HepG2 (cell line): ENCODE measurements around the gene STK11. TPM values are rescaled to one million over a fixed set of nuclear protein-coding genes. Genes with fewer than 3 reads are reported as not detected.

Experiments
- ATAC-seq: fragments of 200-7000 bp; cut with Tn5 transposase; 3 replicates; pipeline ENCODE4 v1.9.1; 2020; ENCODE audit warnings: mild to moderate bottlenecking, moderate library complexity
- BruUV-seq: library from RNA; stranded (reverse); fragments of 400-500 nt; replicated peaks from 2 replicates; lab custom pipeline; 2021; lab: Mats Ljungman, UMichigan
- CTCF ChIA-PET: fragments of 300-600 bp; formaldehyde crosslinking; extraction: SDS; loops from one replicate; lab custom pipeline; 2021; ENCODE audit warnings: low total read pairs, inconsistent platforms, low intra/inter-chr PET ratio; lab: Yijun Ruan, JAX
- POLR2A ChIA-PET: fragments of 350-600 bp; sonication (Branson Sonifier 250); formaldehyde crosslinking; loops from one replicate; lab custom pipeline; 2020; ENCODE audit warnings: antibody characterized with exemption, inconsistent platforms; lab: Yijun Ruan, JAX
- DNase-seq: peaks from one replicate; pipeline ENCODE4 v3.0.0-alpha.2; 2015; ENCODE audit warnings: low spot score
- FAIRE-seq: peaks from 3 replicates; lab custom pipeline; 2011; peaks lifted over from hg19 to GRCh38; lab: Jason Lieb, UNC
- H2AFZ ChIP-seq: one replicate; pipeline ENCODE4 v1.6.1; 2011; ENCODE audit warnings: low read length, inconsistent platforms
- H3K27ac ChIP-seq: fragments of 300-600 bp; 3 replicates; pipeline ENCODE4 v1.8.0; 2011; ENCODE audit warnings: mixed run types, mild to moderate bottlenecking, mixed read lengths, low read length, inconsistent platforms; ENCODE audit not compliant: insufficient read depth; ENCODE audit errors: extremely low read length
- H3K27me3 ChIP-seq, 2 experiments: fragments of 200-600 bp in 1 of 2; 2 replicates in 1 of 2; 3 replicates in 1 of 2; pipeline versions ENCODE4 v1.6.0 to v1.8.0; 2011; ENCODE audit warnings: low read length in 2 of 2, mild to moderate bottlenecking in 2 of 2, moderate library complexity in 2 of 2, inconsistent platforms in 1 of 2; ENCODE audit not compliant: insufficient read depth in 2 of 2, control insufficient read depth in 1 of 2
- H3K36me3 ChIP-seq, 2 experiments: fragments of 200-600 bp in 1 of 2; replicated peaks in 1 of 2; 2 replicates in 1 of 2; 3 replicates in 1 of 2; pipeline versions ENCODE4 v1.5.1 to v1.8.0; 2011; ENCODE audit warnings: low read length in 2 of 2, inconsistent platforms in 1 of 2; ENCODE audit not compliant: insufficient read depth in 2 of 2, control insufficient read depth in 1 of 2
- H3K4me1 ChIP-seq: 2 replicates; pipeline ENCODE4 v1.5.1; 2012; ENCODE audit warnings: low read length, inconsistent platforms; ENCODE audit not compliant: insufficient read depth
- H3K4me2 ChIP-seq: 2 replicates; pipeline ENCODE4 v1.6.0; 2011; ENCODE audit warnings: low read depth, low read length, inconsistent platforms
- H3K4me3 ChIP-seq, 3 experiments: fragments of 200-600 bp in 1 of 3; sonication (generic), shearing (Covaris generic) in 1 of 3; replicated peaks in 1 of 3; 2 replicates each; pipeline ENCODE4 v1.5.1; 2011 to 2016; ENCODE audit warnings: low read length in 3 of 3, inconsistent platforms in 2 of 3, low read depth in 2 of 3, mild to moderate bottlenecking in 2 of 3, control low read depth in 1 of 3, mixed read lengths in 1 of 3; ENCODE audit not compliant: insufficient read depth in 1 of 3
- H3K79me2 ChIP-seq: one replicate; pipeline ENCODE4 v1.6.1; 2011; ENCODE audit warnings: low read length, inconsistent platforms; ENCODE audit not compliant: insufficient read depth
- H3K9ac ChIP-seq: 2 replicates; pipeline ENCODE4 v1.6.0; 2011; ENCODE audit warnings: mild to moderate bottlenecking, low read depth, low read length, inconsistent platforms; ENCODE audit not compliant: insufficient read depth
- H3K9me3 ChIP-seq: 2 replicates; pipeline ENCODE4 v1.5.1; 2012; ENCODE audit warnings: mild to moderate bottlenecking, low read length
- H4K20me1 ChIP-seq: 2 replicates; pipeline ENCODE4 v1.6.0; 2011; ENCODE audit warnings: inconsistent platforms, mild to moderate bottlenecking, low read length, moderate library complexity; ENCODE audit not compliant: insufficient read depth
- FOSL2 ChIP-seq: sonication (generic); formaldehyde crosslinking; IDR thresholded peaks from 2 replicates; pipeline ENCODE4 v1.4.0; 2020; ENCODE audit warnings: missing genetic modification reagents
- FOXA3 ChIP-seq: IDR thresholded peaks from 2 replicates; pipeline ENCODE4 v1.6.1; 2016; ENCODE audit warnings: missing genetic modification reagents, missing compliant biosample characterization
- GABPA ChIP-seq, 2 experiments: IDR thresholded peaks; 2 replicates each; pipeline ENCODE4 v1.6.1; 2011 to 2016; ENCODE audit warnings: low read depth in 2 of 2, low read length in 1 of 2, missing biosample characterization in 1 of 2, missing genetic modification characterization in 1 of 2
- HOXA3 ChIP-seq: sonication (generic); formaldehyde crosslinking; IDR thresholded peaks from 2 replicates; pipeline ENCODE4 v1.5.0; 2020; ENCODE audit warnings: missing genetic modification reagents
- KDM3A ChIP-seq: IDR thresholded peaks from 2 replicates; pipeline ENCODE4 v1.6.1; 2018; ENCODE audit warnings: low read depth, missing compliant biosample characterization
- KLF6 ChIP-seq: IDR thresholded peaks from 2 replicates; pipeline ENCODE4 v1.8.0; 2016; ENCODE audit warnings: missing biosample characterization, missing genetic modification reagents
- LCORL ChIP-seq, 2 experiments: fragments of 450-650 bp in 1 of 2; sonication (generic) in 1 of 2; formaldehyde crosslinking in 1 of 2; IDR thresholded peaks; 2 replicates each; pipeline versions ENCODE4 v1.5.0 to v1.6.1; 2017 to 2020; ENCODE audit warnings: antibody characterized with exemption in 1 of 2, missing genetic modification reagents in 1 of 2
- PHF21A ChIP-seq: sonication (generic); formaldehyde crosslinking; IDR thresholded peaks from 2 replicates; pipeline ENCODE4 v1.5.0; 2020; ENCODE audit warnings: mild to moderate bottlenecking, missing genetic modification reagents
- POLR2A ChIP-seq, 2 experiments: IDR thresholded peaks; 2 replicates each; pipeline ENCODE4 v1.6.1; 2011; ENCODE audit warnings: low read depth in 2 of 2, low read length in 2 of 2, mild to moderate bottlenecking in 1 of 2, moderate library complexity in 1 of 2; ENCODE audit not compliant: insufficient read depth in 1 of 2
- SALL2 ChIP-seq: sonication (generic); formaldehyde crosslinking; IDR thresholded peaks from 2 replicates; pipeline ENCODE4 v1.8.1; 2023; ENCODE audit warnings: mild to moderate bottlenecking, missing genetic modification reagents, inconsistent platforms
- SIX4 ChIP-seq: sonication (generic); formaldehyde crosslinking; IDR thresholded peaks from 2 replicates; pipeline ENCODE4 v1.4.0; 2020; ENCODE audit warnings: missing genetic modification reagents
- SP4 ChIP-seq: sonication (generic); formaldehyde crosslinking; IDR thresholded peaks from 2 replicates; pipeline ENCODE4 v1.8.1; 2023; ENCODE audit warnings: mild to moderate bottlenecking, missing genetic modification reagents
- TCF12 ChIP-seq, 2 experiments: fragments of 450-650 bp in 1 of 2; sonication (generic) in 1 of 2; formaldehyde crosslinking in 1 of 2; IDR thresholded peaks; 2 replicates each; pipeline versions ENCODE4 v1.6.1 to v1.8.0; 2017 to 2022; ENCODE audit warnings: antibody characterized with exemption in 1 of 2, mild to moderate bottlenecking in 1 of 2, missing genetic modification reagents in 1 of 2, moderate library complexity in 1 of 2
- THAP11 ChIP-seq: IDR thresholded peaks from 2 replicates; pipeline ENCODE4 v1.6.1; 2016; ENCODE audit warnings: missing biosample characterization, missing genetic modification reagents
- TMF1 ChIP-seq: sonication (generic); formaldehyde crosslinking; IDR thresholded peaks from 2 replicates; pipeline ENCODE4 v1.8.1; 2022; ENCODE audit warnings: low read depth, missing genetic modification reagents
- TSC22D2 ChIP-seq: sonication (generic); formaldehyde crosslinking; IDR thresholded peaks from 2 replicates; pipeline ENCODE4 v1.5.1; 2020; ENCODE audit warnings: missing genetic modification reagents, mild to moderate bottlenecking, borderline replicate concordance
- YEATS2 ChIP-seq: sonication (generic); formaldehyde crosslinking; IDR thresholded peaks from 2 replicates; pipeline ENCODE4 v1.4.0; 2020; ENCODE audit warnings: missing genetic modification reagents, borderline replicate concordance
- ZFP62 ChIP-seq: sonication (generic); formaldehyde crosslinking; IDR thresholded peaks from 2 replicates; pipeline ENCODE4 v1.4.0; 2020; ENCODE audit warnings: missing genetic modification reagents
- ZMAT3 ChIP-seq: sonication (generic); formaldehyde crosslinking; conservative IDR thresholded peaks from 2 replicates; pipeline ENCODE4 v1.7.0; 2021; ENCODE audit warnings: missing genetic modification reagents
- ZNF121 ChIP-seq: sonication (generic); formaldehyde crosslinking; IDR thresholded peaks from 2 replicates; pipeline ENCODE4 v1.5.0; 2020; ENCODE audit warnings: mild to moderate bottlenecking, missing genetic modification reagents
- ZNF282 ChIP-seq: fragments of 450-650 bp; IDR thresholded peaks from 2 replicates; pipeline ENCODE4 v1.6.1; 2018; ENCODE audit not compliant: partially characterized antibody
- ZNF331 ChIP-seq: sonication (generic); formaldehyde crosslinking; IDR thresholded peaks from 2 replicates; pipeline ENCODE4 v1.4.0; 2020; ENCODE audit warnings: missing genetic modification reagents
- ZNF547 ChIP-seq: sonication (generic); formaldehyde crosslinking; IDR thresholded peaks from 2 replicates; pipeline ENCODE4 v1.5.1; 2020; ENCODE audit warnings: mild to moderate bottlenecking, missing genetic modification reagents
- ZNF629 ChIP-seq: sonication (generic); formaldehyde crosslinking; conservative IDR thresholded peaks from 2 replicates; pipeline ENCODE4 v1.5.0; 2020; ENCODE audit warnings: missing genetic modification reagents
- ZNF775 ChIP-seq: sonication (generic); formaldehyde crosslinking; IDR thresholded peaks from 2 replicates; pipeline ENCODE4 v1.4.0; 2020; ENCODE audit warnings: missing genetic modification reagents, mild to moderate bottlenecking, moderate library complexity, borderline replicate concordance
- WGBS: methylation state at CpG from one replicate; pipeline ENCODE4 v1.1.6; 2017; ENCODE audit warnings: low lambda C conversion rate; 5-methylcytosine and 5-hydroxymethylcytosine counted together
- in situ Hi-C: cut with HindIII; loops from 2 replicates; pipeline ENCODE4 v1.10.0; 2017; ENCODE audit warnings: low pct_unique_long_range_greater_than_20kb; ENCODE audit not compliant: extremely low pct_ligation_motif_present
- intact Hi-C: fragments of 100-400 bp; cut with micrococcal nuclease; formaldehyde crosslinking; loops from one replicate; pipeline ENCODE4 v1.10.0; 2022; ENCODE audit not compliant: unreplicated experiment
- polyA plus RNA-seq, 8 experiments: library from polyadenylated mRNA; depleted of rRNA in 3 of 8; stranded (reverse) in 7 of 8; unstranded in 1 of 8; fragments of >200 nt; fragmentation: Illumina TruSeq in 4 of 8; extraction: Trizol in 4 of 8; gene quantifications; 2 replicates each; pipeline versions ENCODE4 v1.2.1 to v1.2.3, GENCODE V29; 2011 to 2016; ENCODE audit warnings: low read depth in 4 of 8, missing spikeins in 1 of 8, mixed read lengths in 1 of 8; ENCODE audit not compliant: insufficient read depth in 1 of 8
- total RNA-seq, 5 experiments: library from RNA; depleted of rRNA; stranded (reverse); fragments of >200 nt; fragmentation: Illumina TruSeq; extraction: Trizol; gene quantifications; 2 replicates each; pipeline ENCODE4 v1.2.3, GENCODE V29; 2016; ENCODE audit warnings: low read depth in 1 of 5
- TF ChIP-seq, protein P1 (sequence below): IDR thresholded peaks from 2 replicates; pipeline ENCODE4 v1.6.1; 2016; ENCODE audit warnings: missing compliant biosample characterization, missing genetic modification reagents, borderline replicate concordance

Gene STK11
- total and polyA plus RNA-seq, 2 of the 13 experiments (the other 11 are each of a cell fraction or from before 2014, with no cell fraction given) = 27.5 to 43.6 TPM

DNA sequence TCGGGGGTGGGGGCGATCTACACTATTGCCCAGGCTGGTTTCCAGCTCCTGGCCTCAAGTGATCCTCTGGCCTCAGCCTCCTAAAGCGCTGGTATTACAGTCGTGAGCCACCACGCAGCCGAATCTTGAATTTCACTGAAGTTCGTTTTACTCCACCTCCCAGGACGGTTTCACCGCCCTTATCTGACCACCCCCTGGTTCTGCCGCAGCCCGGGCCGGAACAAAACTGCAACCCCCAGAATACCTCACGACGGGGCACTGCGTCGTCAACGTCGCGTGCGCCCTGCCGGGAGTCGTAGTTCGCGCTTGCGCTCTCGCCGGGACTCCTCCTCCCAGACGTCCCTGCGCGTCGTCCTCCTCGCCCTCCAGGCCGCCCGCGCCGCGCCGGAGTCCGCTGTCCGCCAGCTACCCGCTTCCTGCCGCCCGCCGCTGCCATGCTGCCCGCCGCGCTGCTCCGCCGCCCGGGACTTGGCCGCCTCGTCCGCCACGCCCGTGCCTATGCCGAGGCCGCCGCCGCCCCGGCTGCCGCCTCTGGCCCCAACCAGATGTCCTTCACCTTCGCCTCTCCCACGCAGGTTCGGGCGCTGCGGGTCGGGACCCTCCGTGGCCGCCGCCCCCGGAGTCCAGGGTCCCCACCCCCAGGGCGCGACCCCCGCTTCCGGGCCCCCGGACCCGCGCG lies 36.0 kb downstream of the STK11 start, which contains the start of gene ATP5F1D:
Gene ATP5F1D, plus strand, starts transcription at position 335 of the 679 bp plus-strand sequence. Its CDS starts 100 bp downstream, at position 435.
- Histone ChIP-seq H3K9ac (peak within 1 kb of the TSS; percentile 88), H3K4me1 (peaks cover 67% of the 10 kb centered on the region), H3K36me3 (no peaks in the 10 kb centered on the region), H3K4me3 (peak within 1 kb of the TSS; percentile 80 to 93 (median 90)), H3K9me3 (no peaks in the 10 kb centered on the region), H4K20me1 (no peaks in the 10 kb centered on the region), H3K4me2 (peak within 1 kb of the TSS; percentile 81), H2AFZ (no peak within 1 kb of the TSS), H3K27ac (peak within 1 kb of the TSS; percentile 96), H3K79me2 (peaks cover 22% of the 10 kb centered on the region), H3K27me3 (no peaks in the 10 kb centered on the region)
- ATAC-seq (peak; percentile 26), FAIRE-seq (peak; percentile 91), DNase-seq (peak; percentile 88)
- WGBS = under 1% methylated on average over 29 of the region's 79 CpGs
- ChIA-PET POLR2A (interaction anchor here (0.6 to 10.1 kb wide), 8 partner anchors 9 to 570 kb away, joined by 3 to 469 read pairs (median 4); partner anchors contain the start of gene CIRBP), CTCF (interaction anchor here (2.2 kb wide), 1 partner anchor 20 kb away, joined by 17 read pairs; no protein-coding TSS in a partner anchor)
- no TSS peak for BruUV-seq
- intact Hi-C loops (no loop called here), in situ Hi-C loops (loop anchor here (5.0 kb wide), 1 partner anchor 36 kb away; the partner anchor contains the start of gene FAM174C)
- TF ChIP-seq PHF21A (CRISPR knock-in tag) = peak; percentile 62; the same call in 1 of the 2 replicates
- TF ChIP-seq ZNF121 (CRISPR knock-in tag) = no peak
- TF ChIP-seq SP4 = peak; percentile 41; the same call in 1 of the 2 replicates
- no peak for TF ChIP-seq ZNF629 (CRISPR knock-in tag)
- TF ChIP-seq THAP11 (CRISPR knock-in tag) = peak; percentile 98
- peak; percentile 61; the same call in 1 of the 2 replicates for TF ChIP-seq KLF6 (CRISPR knock-in tag)
- peak; percentile 92 for TF ChIP-seq ZNF547
- TF ChIP-seq TMF1 (CRISPR knock-in tag) = peak; percentile 44; the same call in 1 of the 2 replicates
- peak; percentile 29 for TF ChIP-seq FOSL2 (CRISPR knock-in tag)
- TF ChIP-seq ZNF775 (CRISPR knock-in tag) = no peak
- TF ChIP-seq YEATS2 = peak; percentile 60; the same call in 1 of the 2 replicates
- peak; percentile 88 for TF ChIP-seq HOXA3 (CRISPR knock-in tag)
- TF ChIP-seq ZMAT3 (CRISPR knock-in tag) = no peak
- TF ChIP-seq ZFP62 (CRISPR knock-in tag) = no peak
- 0 out of 2 replicates have a peak, but pooled peaks have one; percentile 15 for TF ChIP-seq SIX4
- no peak for TF ChIP-seq LCORL (IDR thresholded peaks at IDR 0.05)
- TF ChIP-seq LCORL (CRISPR knock-in tag; IDR thresholded peaks at IDR 0.05) = 0 out of 2 replicates have a peak, but pooled peaks have one; percentile 44
- no peak for TF ChIP-seq ZNF282
- peak; percentile 39 for TF ChIP-seq FOXA3
- TF ChIP-seq, protein P1, sequence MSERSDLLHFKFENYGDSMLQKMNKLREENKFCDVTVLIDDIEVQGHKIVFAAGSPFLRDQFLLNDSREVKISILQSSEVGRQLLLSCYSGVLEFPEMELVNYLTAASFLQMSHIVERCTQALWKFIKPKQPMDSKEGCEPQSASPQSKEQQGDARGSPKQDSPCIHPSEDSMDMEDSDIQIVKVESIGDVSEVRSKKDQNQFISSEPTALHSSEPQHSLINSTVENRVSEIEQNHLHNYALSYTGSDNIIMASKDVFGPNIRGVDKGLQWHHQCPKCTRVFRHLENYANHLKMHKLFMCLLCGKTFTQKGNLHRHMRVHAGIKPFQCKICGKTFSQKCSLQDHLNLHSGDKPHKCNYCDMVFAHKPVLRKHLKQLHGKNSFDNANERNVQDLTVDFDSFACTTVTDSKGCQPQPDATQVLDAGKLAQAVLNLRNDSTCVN (CRISPR knock-in tag) = no peak
- TF ChIP-seq ZNF331 (CRISPR knock-in tag) = peak; percentile 37; the same call in 1 of the 2 replicates
- TF ChIP-seq POLR2A (IDR thresholded peaks at IDR 0.05; ENCODE audit: insufficient read depth in 1 of 2, low read depth in 2 of 2, low read length in 2 of 2) = peak in 1 of 2 experiments; percentile 46; a peak in 1 of 4 replicates
- no peak for TF ChIP-seq GABPA (IDR thresholded peaks at IDR 0.05; ENCODE audit: low read depth, low read length)
- peak; percentile 81 for TF ChIP-seq GABPA (CRISPR knock-in tag; IDR thresholded peaks at IDR 0.05; ENCODE audit: low read depth)
- TF ChIP-seq SALL2 = peak; percentile 89
- peak; percentile 25; the same call in 1 of the 2 replicates for TF ChIP-seq KDM3A
- no peak for TF ChIP-seq TCF12 (IDR thresholded peaks at IDR 0.05)
- peak; percentile 17; the same call in 1 of the 2 replicates for TF ChIP-seq TCF12 (CRISPR knock-in tag; IDR thresholded peaks at IDR 0.05)
- TF ChIP-seq TSC22D2 (CRISPR knock-in tag) = no peak
